Heart right ventricle (tissue), 16 donors: Measurements from ENCODE around the gene PLPPR1. TPM values are rescaled to one million over a fixed set of nuclear protein-coding genes. Genes with fewer than 3 reads are reported as not detected.
"Not testable (repeated sequence)": the region's sequence is repeated elsewhere in the genome, so short reads cannot be mapped to it uniquely, and the experiment has no call there.

ENCODE experiments used
- ATAC-seq, 8 donors: fragments of 200-7000 bp; cut with Tn5 transposase; one replicate each; pipeline ENCODE4 v1.9.1; 2020; ENCODE audit warnings: mild to moderate bottlenecking in 8 of 8, moderate library complexity in 8 of 8, moderate number of reproducible peaks in 1 of 8
- DNase-seq, 2 donors: peaks; one replicate each; pipeline ENCODE4 v3.0.0-alpha.2; 2020
- H3K27ac ChIP-seq, 10 donors: fragments of 200-600 bp; sonication (generic) in 2 of 10; one replicate each; pipeline versions ENCODE4 v1.5.0 to v1.8.0; 2020 to 2022; ENCODE audit warnings: mild to moderate bottlenecking in 3 of 10
- H3K27me3 ChIP-seq, 7 donors: fragments of 200-600 bp; one replicate each; pipeline ENCODE4 v1.8.0; 2021 to 2022; ENCODE audit warnings: mild to moderate bottlenecking in 2 of 7
- H3K36me3 ChIP-seq, 9 donors: fragments of 200-600 bp; sonication (generic) in 1 of 9; one replicate each; pipeline versions ENCODE4 v1.5.0 to v1.8.0; 2020 to 2022; ENCODE audit warnings: mild to moderate bottlenecking in 2 of 9
- H3K4me1 ChIP-seq, 9 donors: fragments of 200-600 bp; sonication (generic) in 1 of 9; one replicate each; pipeline versions ENCODE4 v1.5.0 to v1.8.0; 2020 to 2022; ENCODE audit warnings: mild to moderate bottlenecking in 4 of 9
- H3K4me3 ChIP-seq, 10 donors: fragments of 200-600 bp; sonication (generic) in 2 of 10; one replicate each; pipeline versions ENCODE4 v1.5.0 to v1.8.0; 2020 to 2022; ENCODE audit warnings: mild to moderate bottlenecking in 7 of 10, moderate library complexity in 2 of 10
- H3K9me3 ChIP-seq, 11 donors: fragments of 200-600 bp in 10 of 11; sonication (generic) in 2 of 11; one replicate each; pipeline versions ENCODE4 v1.5.0 to v1.8.0; 2013 to 2022; ENCODE audit warnings: mild to moderate bottlenecking in 2 of 11, control low read depth in 1 of 11, moderate library complexity in 1 of 11
- CTCF ChIP-seq, 9 donors: fragments of 200-600 bp; sonication (generic) in 2 of 9; IDR thresholded peaks; one replicate each; pipeline versions ENCODE4 v1.5.0 to v1.8.0; 2021 to 2022; ENCODE audit warnings: antibody characterized with exemption in 9 of 9, mild to moderate bottlenecking in 5 of 9, moderate library complexity in 1 of 9
- WGBS, 2 donors: extraction: QIAGEN DNeasy Blood & Tissue Kit; methylation state at CpG; one replicate each; pipeline ENCODE4 v1.1.7; 2013; ENCODE audit warnings: inconsistent platforms in 1 of 2; 5-methylcytosine and 5-hydroxymethylcytosine counted together
- intact Hi-C, 10 donors: fragments of 100-400 bp; cut with DNase I; formaldehyde crosslinking; loops; one replicate each; pipeline versions ENCODE4 v1.11.1 to v1.14.2; 2022
- polyA plus RNA-seq, 2 donors: library from polyadenylated mRNA; stranded (reverse); fragments of 200-250 nt; gene quantifications; one replicate each; pipeline ENCODE4 v1.2.3, GENCODE V29; 2013
- total RNA-seq, 10 donors: library from RNA; stranded (reverse); fragmentation: NEBNext Ultra II Directional in 3 of 10; extraction: Animal tissue kit (Norgen Biotek cat#: 25700) in 3 of 10; gene quantifications; one replicate each; pipeline versions ENCODE4 v1.2.1 to v1.2.4, GENCODE V29; 2021 to 2023
- donor health status: Arrhythmogenic right ventricular cardiomyopathy.
- donor health status: ischemic (EF 13 %, LVEDD 7.1; RV severe dilation, severe dysfunction).
- donor health status: healthy with polysubstance abuse.
- donor health status: DM: no; HTN: yes; CAD: no.
- donor health status: DM: no; HTN: no; CAD: no.
- donor health status: ischemic (EF 25% LVEDD 6.9; RV normal size, moderate dysfunction).
- donor health status: ischemic (EF 25% LVEDD 5.7; RV mildly dilated, moderate dysfunction).
- donor health status: healthy.
- donor health status: DM: yes; HTN: yes; CAD: no.
- donor health status: Ischemic cardiomyopathy.
- donor health status: ischemic (EF 35%, LVEDD 5.7; RV mildly dilated, moderate dysfunction).
- donor health status: nonischemic (EF 11% LVEDD 7.7; RV severe dilation, severe dysfunction).
- donor health status: DM: yes; HTN: yes; CAD: no.
- donor health status: PGD.
- donor health status: ischemic (EF 29% LVEDD 5.4; RV normal size, mild dysfunction).
- donor health status: nonischemic (EF 23%, LVEDD 6.1; RV moderate dilation, normal function).

PLPPR1 gene
- total and polyA plus RNA-seq, 12 donors, result not detected

- H3K27ac ChIP-seq, result no peak overlapping the region
- H3K4me3 ChIP-seq, result no peak overlapping the region
- H3K4me1 ChIP-seq, result no peaks in the 10 kb centered on the region
- peaks cover 0 to 7% (median 0%) of the 10 kb centered on the region in 11 donors for H3K9me3 ChIP-seq
- no peak for DNase-seq
- WGBS, 2 donors, result 83 to 87% methylated on average over 8 of the region's 8 CpGs
- TF ChIP-seq CTCF (IDR thresholded peaks at IDR 0.05), result no peak
- H3K36me3 ChIP-seq, result no peaks in the 10 kb centered on the region
- ATAC-seq, result no peak
- peaks cover 0 to 12% (median 0%) of the 10 kb centered on the region in 7 donors for H3K27me3 ChIP-seq
- intact Hi-C loops, result no loop called here
These were observed 246.6 kb downstream of the PLPPR1 start for GRCh38 chr9:101274971-101275768.

DNA sequence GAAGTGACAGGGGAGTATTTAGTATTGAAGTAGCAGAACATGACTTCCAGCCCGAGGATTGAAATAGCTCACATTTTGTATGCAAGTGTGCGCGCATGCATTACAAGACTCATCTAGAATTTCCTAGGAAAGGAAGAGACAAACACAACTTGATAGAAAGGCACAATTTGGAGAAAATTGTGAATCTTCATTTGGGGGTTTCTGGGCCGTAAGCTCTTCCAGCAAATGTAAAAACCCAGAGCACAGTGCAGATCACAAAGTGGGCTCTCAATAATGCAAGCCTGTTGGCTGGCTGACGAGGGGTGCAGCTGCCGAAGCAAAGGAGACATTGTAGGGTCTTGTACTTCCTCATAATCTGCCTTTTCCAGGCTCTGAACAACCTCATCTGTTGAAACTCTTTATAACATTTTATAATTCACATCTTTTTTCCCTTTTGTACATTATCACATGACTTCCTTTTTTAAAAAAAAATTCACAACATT lies 247.3 kb downstream of the PLPPR1 start:
- intact Hi-C loops, result no loop called here
- no peaks in the 10 kb centered on the region for H3K36me3 ChIP-seq
- H3K27me3 ChIP-seq, result peaks cover 0 to 12% (median 0%) of the 10 kb centered on the region in 7 donors
- H3K4me1 ChIP-seq, result no peaks in the 10 kb centered on the region
- TF ChIP-seq CTCF (IDR thresholded peaks at IDR 0.05), result no peak
- ATAC-seq (no peak), DNase-seq (no peak)
- H3K27ac ChIP-seq, result no peak overlapping the region
- peaks cover 0 to 11% (median 0%) of the 10 kb centered on the region in 11 donors for H3K9me3 ChIP-seq
- H3K4me3 ChIP-seq, result no peak overlapping the region
- WGBS, 2 donors, result 73 to 84% methylated on average over 6 of the region's 6 CpGs

DNA sequence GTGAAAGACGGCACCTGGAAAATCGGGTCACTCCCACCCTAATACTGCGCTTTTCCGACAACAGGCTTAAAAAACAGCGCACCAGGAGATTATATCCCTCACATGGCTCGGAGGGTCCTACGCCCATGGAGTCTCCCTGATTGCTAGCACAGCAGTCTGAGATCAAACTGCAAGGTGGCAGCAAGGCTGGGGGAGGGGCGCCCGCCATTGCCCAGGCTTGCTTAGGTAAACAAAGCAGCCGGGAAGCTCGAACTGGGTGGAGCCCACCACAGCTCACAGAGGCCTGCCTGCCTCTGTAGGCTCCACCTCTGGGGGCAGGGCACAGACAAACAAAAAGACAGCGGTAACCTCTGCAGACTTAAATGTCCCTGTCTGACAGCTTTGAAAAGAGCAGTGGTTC lies 262.5 kb downstream of the PLPPR1 start:
- ATAC-seq, intact Hi-C loops: not testable (repeated sequence)
- 82 to 96% methylated on average over 8 to 12 of the region's 12 CpGs for WGBS, 2 donors

DNA sequence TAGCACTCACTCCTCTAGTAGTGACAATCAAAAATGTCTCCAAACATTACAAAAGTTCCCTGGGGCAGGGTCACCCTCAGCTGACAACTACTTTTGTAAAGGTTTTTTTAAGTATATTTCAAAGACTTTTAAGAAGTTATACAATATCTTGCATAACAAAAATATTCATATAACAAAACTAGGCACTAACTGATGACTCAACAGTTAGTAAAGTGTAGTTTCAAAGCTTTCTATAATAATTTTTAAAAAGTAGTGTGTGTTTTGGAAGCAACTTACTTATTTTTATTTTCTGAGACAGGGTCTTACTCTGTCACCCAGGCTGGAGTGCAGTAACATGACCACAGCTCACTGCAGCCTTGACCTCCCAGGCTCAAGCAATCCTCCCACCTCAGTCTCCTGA lies 271.4 kb downstream of the PLPPR1 start:
- no peak for ATAC-seq
- peaks cover 0 to 14% (median 6%) of the 10 kb centered on the region in 7 donors for H3K27me3 ChIP-seq
- no peaks in the 10 kb centered on the region for H3K4me1 ChIP-seq
- no peak overlapping the region for H3K4me3 ChIP-seq
- intact Hi-C loops, result loop anchor here in 1 of 10 donors (10.0 kb wide), 1 partner anchor 175 kb away; no protein-coding TSS in a partner anchor
- no peak for TF ChIP-seq CTCF (IDR thresholded peaks at IDR 0.05)
- no peaks in the 10 kb centered on the region for H3K9me3 ChIP-seq
- no peak overlapping the region for H3K27ac ChIP-seq
- DNase-seq, result no peak
- H3K36me3 ChIP-seq, result no peaks in the 10 kb centered on the region

More for the DNA sequence above, 262.5 kb downstream of the PLPPR1 start:
- not testable (repeated sequence) for DNase-seq, H3K27ac ChIP-seq, H3K4me3 ChIP-seq, H3K27me3 ChIP-seq, H3K4me1 ChIP-seq, H3K36me3 ChIP-seq, H3K9me3 ChIP-seq

DNA sequence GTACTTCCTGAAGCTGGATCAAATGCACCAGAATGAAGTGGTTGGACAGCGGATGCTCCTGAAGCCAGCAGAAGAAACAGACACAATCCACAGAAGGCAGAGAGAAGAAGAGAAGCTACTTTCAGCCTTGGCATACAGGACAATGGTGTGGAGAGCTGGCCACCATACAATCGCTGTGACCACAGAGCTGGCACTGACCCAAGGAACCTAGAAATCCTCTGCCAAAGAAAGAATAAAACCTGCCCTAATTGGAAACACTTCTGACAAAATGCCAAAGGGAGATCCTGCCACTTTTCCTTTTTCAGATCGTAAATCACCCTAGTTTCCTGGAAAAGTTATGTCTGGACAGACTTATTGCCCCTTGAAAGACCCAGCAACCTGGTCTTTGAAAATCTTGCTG lies 278.5 kb downstream of the PLPPR1 start:
- H3K36me3 ChIP-seq, result no peaks in the 10 kb centered on the region
- H3K4me3 ChIP-seq, result no peak overlapping the region
- H3K27me3 ChIP-seq, result peaks cover 0 to 27% (median 6%) of the 10 kb centered on the region in 7 donors
- H3K27ac ChIP-seq, result no peak overlapping the region
- TF ChIP-seq CTCF (IDR thresholded peaks at IDR 0.05), result no peak
- no peaks in the 10 kb centered on the region for H3K4me1 ChIP-seq
- H3K9me3 ChIP-seq, result no peaks in the 10 kb centered on the region
- ATAC-seq, result no peak
- WGBS, 2 donors, result 65 to 75% methylated on average over 3 of the region's 3 CpGs
- no peak for DNase-seq
- intact Hi-C loops, result loop anchor here in 1 of 10 donors (10.0 kb wide), 1 partner anchor 182 kb away; no protein-coding TSS in a partner anchor
